H1 (cell line): Measurements from ENCODE around the gene NBAS. TPM values are rescaled to one million over a fixed set of nuclear protein-coding genes. Genes with fewer than 3 reads are reported as not detected.

Source experiments
- CTCF ChIA-PET: fragments of 300-600 bp; sonication (Branson Sonifier 250); formaldehyde crosslinking; loops from one replicate; lab custom pipeline; 2021; ENCODE audit not compliant: partially characterized antibody; lab: Charles Lee
- POLR2A ChIA-PET: fragments of 300-600 bp; sonication (Branson Sonifier 250); formaldehyde crosslinking; loops from one replicate; lab custom pipeline; 2021; ENCODE audit warnings: inconsistent platforms; ENCODE audit not compliant: partially characterized antibody; lab: Charles Lee
- DNase-seq, 2 experiments: peaks; one replicate each; pipeline versions ENCODE4 v3.0.0 to v3.0.0-alpha.2; 2010 to 2022; ENCODE audit warnings: low spot score in 2 of 2, low read depth in 1 of 2, mixed read lengths in 1 of 2
- FAIRE-seq: peaks from 2 replicates; lab custom pipeline; 2011; peaks lifted over from hg19 to GRCh38; lab: Jason Lieb, UNC
- H2AFZ ChIP-seq: 2 replicates; pipeline ENCODE4 v1.8.1; 2012; ENCODE audit warnings: low read length, inconsistent platforms
- H2AK5ac ChIP-seq: 2 replicates; pipeline ENCODE4 v1.6.1; 2013; ENCODE audit warnings: low read depth, low read length
- H2BK120ac ChIP-seq: replicated peaks from 2 replicates; pipeline ENCODE3; 2013; ENCODE audit warnings: low read depth, low read length, inconsistent platforms
- H2BK12ac ChIP-seq: 2 replicates; pipeline ENCODE4 v1.6.1; 2013; ENCODE audit warnings: low read depth, low read length
- H2BK15ac ChIP-seq: 2 replicates; pipeline ENCODE4 v1.6.1; 2013; ENCODE audit warnings: low read length
- H2BK20ac ChIP-seq: 2 replicates; pipeline ENCODE4 v1.6.1; 2013; ENCODE audit warnings: low read length
- H2BK5ac ChIP-seq: 2 replicates; pipeline ENCODE4 v1.6.1; 2013; ENCODE audit warnings: low read depth, low read length
- H3K14ac ChIP-seq: 2 replicates; pipeline ENCODE4 v1.6.1; 2013; ENCODE audit warnings: inconsistent platforms; ENCODE audit not compliant: insufficient read length
- H3K18ac ChIP-seq: 2 replicates; pipeline ENCODE4 v1.6.1; 2013; ENCODE audit warnings: low read length; ENCODE audit errors: extremely low read depth
- H3K23ac ChIP-seq: 2 replicates; pipeline ENCODE4 v1.6.1; 2013; ENCODE audit warnings: inconsistent platforms; ENCODE audit not compliant: insufficient read length
- H3K23me2 ChIP-seq: 2 replicates; pipeline ENCODE4 v1.6.1; 2013; ENCODE audit warnings: low read depth, low read length
- H3K27ac ChIP-seq: 2 replicates; pipeline ENCODE4 v1.6.1; 2011; ENCODE audit warnings: low read depth, low read length, inconsistent platforms
- H3K27me3 ChIP-seq, 4 experiments: replicated peaks in 1 of 4; 1 replicate in 1 of 4; 2 replicates in 3 of 4; pipeline versions ENCODE4 v1.6.1 to v1.8.1; 2011 to 2013; ENCODE audit warnings: low read length in 3 of 4, mild to moderate bottlenecking in 3 of 4, inconsistent platforms in 2 of 4, mixed read lengths in 2 of 4, moderate library complexity in 1 of 4; ENCODE audit not compliant: control insufficient read depth in 3 of 4, insufficient read depth in 3 of 4; ENCODE audit errors: extremely low read depth in 1 of 4
- H3K36me3 ChIP-seq, 4 experiments: 2 replicates each; pipeline versions ENCODE4 v1.6.1 to v1.8.1; 2011 to 2013; ENCODE audit warnings: mild to moderate bottlenecking in 4 of 4, low read length in 3 of 4, moderate library complexity in 2 of 4, control low read depth in 1 of 4, inconsistent platforms in 1 of 4; ENCODE audit not compliant: insufficient read depth in 4 of 4, control insufficient read depth in 2 of 4
- H3K4ac ChIP-seq: replicated peaks from 2 replicates; pipeline ENCODE3; 2013; ENCODE audit warnings: low read length, low read depth, mixed read lengths, inconsistent platforms; ENCODE audit not compliant: insufficient read length
- H3K4me1 ChIP-seq, 4 experiments: replicated peaks in 1 of 4; 1 replicate in 1 of 4; 2 replicates in 3 of 4; pipeline versions ENCODE4 v1.6.1 to v1.8.1; 2011 to 2013; ENCODE audit warnings: low read length in 3 of 4, inconsistent platforms in 2 of 4, mixed read lengths in 1 of 4; ENCODE audit not compliant: insufficient read depth in 4 of 4, control insufficient read depth in 3 of 4
- H3K4me2 ChIP-seq, 2 experiments: 2 replicates each; pipeline versions ENCODE4 v1.6.1 to v1.8.1; 2011 to 2013; ENCODE audit warnings: low read depth in 2 of 2, low read length in 2 of 2, control low read depth in 1 of 2, inconsistent platforms in 1 of 2, mild to moderate bottlenecking in 1 of 2; ENCODE audit not compliant: insufficient read depth in 1 of 2
- H3K4me3 ChIP-seq, 4 experiments: fragments of 200-600, 300-600 bp in 1 of 4; sonication (generic), shearing (Covaris generic), sonication (Bioruptor Twin) in 1 of 4; 2 replicates each; pipeline versions ENCODE4 v1.5.1 to v1.8.1; 2011 to 2016; ENCODE audit warnings: low read length in 4 of 4, low read depth in 3 of 4, control low read depth in 2 of 4, inconsistent platforms in 2 of 4, mild to moderate bottlenecking in 2 of 4, mixed read lengths in 1 of 4, moderate library complexity in 1 of 4; ENCODE audit not compliant: insufficient read depth in 2 of 4; ENCODE audit errors: extremely low read depth in 1 of 4
- H3K56ac ChIP-seq: replicated peaks from 2 replicates; pipeline ENCODE3; 2013; ENCODE audit warnings: low read depth, mild to moderate bottlenecking, mixed read lengths, low read length, inconsistent platforms; ENCODE audit not compliant: insufficient read length
- H3K79me1 ChIP-seq: 2 replicates; pipeline ENCODE4 v1.6.1; 2013; ENCODE audit warnings: low read depth, low read length, control low read depth
- H3K79me2 ChIP-seq, 2 experiments: 2 replicates each; pipeline versions ENCODE4 v1.6.1 to v1.8.1; 2012 to 2013; ENCODE audit warnings: low read length in 2 of 2, mild to moderate bottlenecking in 2 of 2, inconsistent platforms in 1 of 2; ENCODE audit not compliant: insufficient read depth in 2 of 2, control insufficient read depth in 1 of 2
- H3K9ac ChIP-seq, 4 experiments: replicated peaks in 1 of 4; 1 replicate in 1 of 4; 2 replicates in 3 of 4; pipeline versions ENCODE4 v1.6.1 to v1.8.1; 2011 to 2013; ENCODE audit warnings: low read depth in 3 of 4, low read length in 3 of 4, control low read depth in 2 of 4, mild to moderate bottlenecking in 2 of 4, moderate library complexity in 2 of 4, inconsistent platforms in 1 of 4; ENCODE audit errors: extremely low read depth in 1 of 4
- H3K9me3 ChIP-seq, 2 experiments: 2 replicates each; pipeline versions ENCODE4 v1.6.1 to v1.8.1; 2012 to 2013; ENCODE audit warnings: mild to moderate bottlenecking in 2 of 2, moderate library complexity in 2 of 2, control low read depth in 1 of 2, inconsistent platforms in 1 of 2, low read depth in 1 of 2, low read length in 1 of 2, mixed read lengths in 1 of 2; ENCODE audit not compliant: insufficient read depth in 2 of 2
- H4K20me1 ChIP-seq, 2 experiments: replicated peaks in 1 of 2; 2 replicates each; pipeline versions ENCODE3 to v1.8.1; 2011 to 2013; ENCODE audit warnings: inconsistent platforms in 2 of 2, low read length in 2 of 2, mild to moderate bottlenecking in 1 of 2; ENCODE audit not compliant: insufficient read depth in 2 of 2, control insufficient read depth in 1 of 2
- H4K5ac ChIP-seq: 2 replicates; pipeline ENCODE4 v1.6.1; 2013; ENCODE audit warnings: low read length, low read depth, mixed read lengths, inconsistent platforms; ENCODE audit not compliant: insufficient read length
- H4K8ac ChIP-seq: 2 replicates; pipeline ENCODE4 v1.8.0; 2013; ENCODE audit warnings: mild to moderate bottlenecking, moderate library complexity, low read length, inconsistent platforms; ENCODE audit not compliant: insufficient read depth; ENCODE audit errors: extremely low read depth
- H4K91ac ChIP-seq: replicated peaks from 2 replicates; pipeline ENCODE3; 2013; ENCODE audit warnings: low read length, mixed read lengths, inconsistent platforms; ENCODE audit not compliant: insufficient read length
- ASH2L ChIP-seq: fragments of 200-600, 300-600 bp; sonication (generic); IDR thresholded peaks from one replicate; pipeline ENCODE4 v1.7.1; 2017; ENCODE audit warnings: low read length
- ATF2 ChIP-seq: IDR thresholded peaks from 2 replicates; pipeline ENCODE4 v1.6.1; 2012; ENCODE audit warnings: low read length, inconsistent platforms
- CBX5 ChIP-seq: fragments of 300-800, 300-1000 bp; sonication (generic); IDR thresholded peaks from 2 replicates; pipeline ENCODE4 v1.7.1; 2016; ENCODE audit warnings: antibody characterized with exemption, low read length, low read depth
- CBX8 ChIP-seq: fragments of 300-800, 300-1000 bp; sonication (generic); IDR thresholded peaks from 2 replicates; pipeline ENCODE4 v1.7.1; 2016; ENCODE audit warnings: low read depth, low read length, borderline replicate concordance
- EGR1 ChIP-seq: IDR thresholded peaks from 2 replicates; pipeline ENCODE4 v1.6.1; 2011; ENCODE audit warnings: low read depth, low read length, borderline replicate concordance
- FOSL1 ChIP-seq: IDR thresholded peaks from 2 replicates; pipeline ENCODE4 v1.6.1; 2011; ENCODE audit warnings: mild to moderate bottlenecking, low read depth, low read length, moderate library complexity; ENCODE audit not compliant: insufficient read depth
- GTF2F1 ChIP-seq: IDR thresholded peaks from 2 replicates; pipeline ENCODE4 v1.6.1; 2012; ENCODE audit warnings: low read depth, low read length, improper control_type of control experiment, borderline replicate concordance
- KDM1A ChIP-seq: fragments of 200-600, 300-600 bp; sonication (generic); IDR thresholded peaks from 2 replicates; pipeline ENCODE4 v1.7.1; 2016; ENCODE audit warnings: mild to moderate bottlenecking, low read length, borderline replicate concordance
- MAX ChIP-seq: IDR thresholded peaks from 2 replicates; pipeline ENCODE4 v1.6.1; 2012; ENCODE audit warnings: inconsistent platforms
- RXRA ChIP-seq: IDR thresholded peaks from 2 replicates; pipeline ENCODE4 v1.6.1; 2011; ENCODE audit warnings: low read depth, mild to moderate bottlenecking, low read length, moderate library complexity; ENCODE audit not compliant: insufficient read depth
- SIN3A ChIP-seq, 2 experiments: IDR thresholded peaks in 1 of 2; conservative IDR thresholded peaks in 1 of 2; 2 replicates each; pipeline ENCODE4 v1.6.1; 2011 to 2012; ENCODE audit warnings: low read length in 2 of 2, improper control_type of control experiment in 1 of 2, low read depth in 1 of 2, mild to moderate bottlenecking in 1 of 2
- SIX5 ChIP-seq: IDR thresholded peaks from 2 replicates; pipeline ENCODE4 v1.6.1; 2011; ENCODE audit warnings: mild to moderate bottlenecking, low read depth, low read length
- SUZ12 ChIP-seq: fragments of 200-600 bp; sonication (generic); IDR thresholded peaks from 2 replicates; pipeline ENCODE4 v1.6.1; 2012; ENCODE audit warnings: mild to moderate bottlenecking, inconsistent platforms, low read length, moderate library complexity, mixed read lengths
- TAF1 ChIP-seq: IDR thresholded peaks from 2 replicates; pipeline ENCODE4 v1.6.1; 2011; ENCODE audit warnings: mild to moderate bottlenecking, low read depth, low read length
- polyA plus RNA-seq, 7 experiments: library from polyadenylated mRNA; depleted of rRNA in 3 of 7; stranded (reverse) in 5 of 7; unstranded in 2 of 7; fragments of >200 nt in 5 of 7; fragments of 200-250 nt in 2 of 7; gene quantifications; 1 replicate in 5 of 7; 2 replicates in 1 of 7; 4 replicates in 1 of 7; pipeline versions ENCODE4 v1.2.1 to v1.2.3, GENCODE V29; 2011 to 2013; ENCODE audit warnings: missing spikeins in 2 of 7, mixed read lengths in 2 of 7
- total RNA-seq: library from RNA; stranded (reverse); fragmentation: NEBNext Ultra II Directional; extraction: Animal tissue kit (Norgen Biotek cat#: 25700); gene quantifications from 2 replicates; pipeline ENCODE4 v1.2.1, GENCODE V29; 2021

NBAS gene
- total and polyA plus RNA-seq, 2 of the 8 experiments (the other 6 are each of a cell fraction or from before 2014, with no cell fraction given) = 19.6 to 34.8 TPM

GRCh38 chr2:15133461-15133860 lies 427.7 kb downstream of the NBAS start:
- H2AFZ ChIP-seq = no peak overlapping the region
- H3K23ac ChIP-seq = no peak overlapping the region
- H3K4me3 ChIP-seq = no peak overlapping the region
- no peak overlapping the region for H3K18ac ChIP-seq
- no peak overlapping the region for H3K9ac ChIP-seq
- H2BK120ac ChIP-seq = no peak overlapping the region
- no peak overlapping the region for H3K56ac ChIP-seq
- no peaks in the 10 kb centered on the region for H3K36me3 ChIP-seq
- no peaks in the 10 kb centered on the region for H4K20me1 ChIP-seq
- H3K23me2 ChIP-seq = no peaks in the 10 kb centered on the region
- no peak overlapping the region for H3K4ac ChIP-seq
- no peak overlapping the region for H2AK5ac ChIP-seq
- no peak overlapping the region for H4K91ac ChIP-seq
- H3K14ac ChIP-seq = no peak overlapping the region
- no peak overlapping the region for H2BK5ac ChIP-seq
- no peak overlapping the region for H2BK15ac ChIP-seq
- no peak overlapping the region for H4K5ac ChIP-seq
- DNase-seq = no peak
- H3K79me2 ChIP-seq = no peaks in the 10 kb centered on the region
- POLR2A ChIA-PET = no interaction called here
- no peak overlapping the region for H3K27ac ChIP-seq
- no peak overlapping the region for H2BK20ac ChIP-seq
- FAIRE-seq = no peak
- no peak overlapping the region for H4K8ac ChIP-seq
- H3K9me3 ChIP-seq = no peaks in the 10 kb centered on the region
- no peak overlapping the region for H3K4me2 ChIP-seq
- CTCF ChIA-PET = interaction anchor here (1.0 to 1.3 kb wide), 2 partner anchors 14 to 76 kb away, joined by 3 to 4 read pairs; no protein-coding TSS in a partner anchor
- H2BK12ac ChIP-seq = no peak overlapping the region
- no peaks in the 10 kb centered on the region for H3K27me3 ChIP-seq
- H3K4me1 ChIP-seq = no peaks in the 10 kb centered on the region; a peak in 1 of 7 replicates
- H3K79me1 ChIP-seq = no peaks in the 10 kb centered on the region
- no peak for TF ChIP-seq EGR1
- no peak for TF ChIP-seq SIN3A (conservative IDR thresholded peaks at IDR 0.05 in 1 of 2, IDR thresholded peaks at IDR 0.05 in 1 of 2; ENCODE audit: low read depth in 1 of 2, low read length in 2 of 2)
- no peak for TF ChIP-seq ASH2L
- TF ChIP-seq CBX8 = no peak
- TF ChIP-seq ATF2 = no peak
- TF ChIP-seq TAF1 = no peak
- TF ChIP-seq GTF2F1 = no peak
- TF ChIP-seq SUZ12 = no peak
- TF ChIP-seq KDM1A = no peak
- no peak for TF ChIP-seq MAX
- no peak for TF ChIP-seq FOSL1
- no peak for TF ChIP-seq CBX5
- no peak for TF ChIP-seq RXRA
- TF ChIP-seq SIX5 = no peak
